Uterus (tissue), 2 donors: ENCODE data around the gene ZMYND19.

Experiments
- POLR2A ChIP-seq, 2 donors: fragments of 450-650 bp; IDR thresholded peaks; one replicate each; pipeline ENCODE4 v1.6.1; 2016; ENCODE audit warnings: antibody characterized with exemption in 2 of 2, mild to moderate bottlenecking in 1 of 2, moderate library complexity in 1 of 2
- TF ChIP-seq, protein P1 (sequence below), 4 experiments: fragments of 200-600 bp in 2 of 4; fragments of 450-650 bp in 2 of 4; sonication (generic) in 2 of 4; IDR thresholded peaks; one replicate each; pipeline ENCODE4 v1.5.1; 2016 to 2019; ENCODE audit warnings: antibody characterized with exemption in 4 of 4, mild to moderate bottlenecking in 2 of 4, moderate library complexity in 1 of 4

DNA sequence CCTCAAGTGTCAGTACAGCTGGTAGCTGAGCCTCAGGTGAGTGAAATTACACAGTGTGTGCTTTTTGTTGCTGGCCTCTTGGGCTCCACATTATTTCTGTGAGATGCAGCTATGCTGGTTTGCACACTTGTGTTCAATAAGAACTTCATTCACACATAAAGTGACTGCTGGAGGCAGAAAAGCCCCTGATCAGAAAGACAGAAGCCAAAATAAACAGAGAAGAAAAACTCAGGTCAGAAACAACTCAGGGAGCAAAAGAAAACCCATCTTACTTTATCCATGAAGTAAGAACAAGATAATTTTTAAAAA is 55.2 kb downstream of the ZMYND19 start:
- TF ChIP-seq, protein P1, sequence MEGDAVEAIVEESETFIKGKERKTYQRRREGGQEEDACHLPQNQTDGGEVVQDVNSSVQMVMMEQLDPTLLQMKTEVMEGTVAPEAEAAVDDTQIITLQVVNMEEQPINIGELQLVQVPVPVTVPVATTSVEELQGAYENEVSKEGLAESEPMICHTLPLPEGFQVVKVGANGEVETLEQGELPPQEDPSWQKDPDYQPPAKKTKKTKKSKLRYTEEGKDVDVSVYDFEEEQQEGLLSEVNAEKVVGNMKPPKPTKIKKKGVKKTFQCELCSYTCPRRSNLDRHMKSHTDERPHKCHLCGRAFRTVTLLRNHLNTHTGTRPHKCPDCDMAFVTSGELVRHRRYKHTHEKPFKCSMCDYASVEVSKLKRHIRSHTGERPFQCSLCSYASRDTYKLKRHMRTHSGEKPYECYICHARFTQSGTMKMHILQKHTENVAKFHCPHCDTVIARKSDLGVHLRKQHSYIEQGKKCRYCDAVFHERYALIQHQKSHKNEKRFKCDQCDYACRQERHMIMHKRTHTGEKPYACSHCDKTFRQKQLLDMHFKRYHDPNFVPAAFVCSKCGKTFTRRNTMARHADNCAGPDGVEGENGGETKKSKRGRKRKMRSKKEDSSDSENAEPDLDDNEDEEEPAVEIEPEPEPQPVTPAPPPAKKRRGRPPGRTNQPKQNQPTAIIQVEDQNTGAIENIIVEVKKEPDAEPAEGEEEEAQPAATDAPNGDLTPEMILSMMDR (IDR thresholded peaks at IDR 0.05): no peak
- TF ChIP-seq POLR2A (IDR thresholded peaks at IDR 0.05): no peak
